GM12874 (cell line): Measurements from ENCODE around the gene PGA5.
"Not testable (repeated sequence)": the region's sequence is repeated elsewhere in the genome, so short reads cannot be mapped to it uniquely, and the experiment has no call there.

Source experiments
- TF ChIP-seq, protein P1 (sequence below): IDR thresholded peaks from 2 replicates; pipeline ENCODE4 v1.5.1; 2011; ENCODE audit warnings: low read depth, mild to moderate bottlenecking, control low read depth, low read length, moderate library complexity; ENCODE audit not compliant: insufficient read depth

PGA5 gene

DNA sequence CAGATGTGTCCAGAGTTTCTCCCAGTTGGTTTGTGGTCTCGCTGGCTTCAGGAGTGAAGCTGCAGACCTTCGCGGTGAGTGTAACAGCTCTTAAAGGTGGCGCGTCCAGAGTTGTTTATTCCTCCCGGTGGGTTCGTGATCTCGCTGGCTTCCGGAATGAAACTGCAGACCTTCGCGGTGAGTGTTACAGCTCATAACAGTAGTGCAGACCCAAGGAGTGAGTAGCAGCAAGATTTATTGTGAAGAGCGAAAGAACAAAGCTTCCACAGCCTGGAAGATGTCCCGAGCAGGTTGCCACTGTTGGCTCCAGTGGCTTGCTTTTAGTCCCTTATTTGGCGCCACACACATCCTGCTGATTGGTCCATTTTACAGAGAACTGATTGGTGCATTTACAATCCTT lies 39.5 kb upstream of the PGA5 start:
- TF ChIP-seq, protein P1, sequence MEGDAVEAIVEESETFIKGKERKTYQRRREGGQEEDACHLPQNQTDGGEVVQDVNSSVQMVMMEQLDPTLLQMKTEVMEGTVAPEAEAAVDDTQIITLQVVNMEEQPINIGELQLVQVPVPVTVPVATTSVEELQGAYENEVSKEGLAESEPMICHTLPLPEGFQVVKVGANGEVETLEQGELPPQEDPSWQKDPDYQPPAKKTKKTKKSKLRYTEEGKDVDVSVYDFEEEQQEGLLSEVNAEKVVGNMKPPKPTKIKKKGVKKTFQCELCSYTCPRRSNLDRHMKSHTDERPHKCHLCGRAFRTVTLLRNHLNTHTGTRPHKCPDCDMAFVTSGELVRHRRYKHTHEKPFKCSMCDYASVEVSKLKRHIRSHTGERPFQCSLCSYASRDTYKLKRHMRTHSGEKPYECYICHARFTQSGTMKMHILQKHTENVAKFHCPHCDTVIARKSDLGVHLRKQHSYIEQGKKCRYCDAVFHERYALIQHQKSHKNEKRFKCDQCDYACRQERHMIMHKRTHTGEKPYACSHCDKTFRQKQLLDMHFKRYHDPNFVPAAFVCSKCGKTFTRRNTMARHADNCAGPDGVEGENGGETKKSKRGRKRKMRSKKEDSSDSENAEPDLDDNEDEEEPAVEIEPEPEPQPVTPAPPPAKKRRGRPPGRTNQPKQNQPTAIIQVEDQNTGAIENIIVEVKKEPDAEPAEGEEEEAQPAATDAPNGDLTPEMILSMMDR, result no peak

DNA sequence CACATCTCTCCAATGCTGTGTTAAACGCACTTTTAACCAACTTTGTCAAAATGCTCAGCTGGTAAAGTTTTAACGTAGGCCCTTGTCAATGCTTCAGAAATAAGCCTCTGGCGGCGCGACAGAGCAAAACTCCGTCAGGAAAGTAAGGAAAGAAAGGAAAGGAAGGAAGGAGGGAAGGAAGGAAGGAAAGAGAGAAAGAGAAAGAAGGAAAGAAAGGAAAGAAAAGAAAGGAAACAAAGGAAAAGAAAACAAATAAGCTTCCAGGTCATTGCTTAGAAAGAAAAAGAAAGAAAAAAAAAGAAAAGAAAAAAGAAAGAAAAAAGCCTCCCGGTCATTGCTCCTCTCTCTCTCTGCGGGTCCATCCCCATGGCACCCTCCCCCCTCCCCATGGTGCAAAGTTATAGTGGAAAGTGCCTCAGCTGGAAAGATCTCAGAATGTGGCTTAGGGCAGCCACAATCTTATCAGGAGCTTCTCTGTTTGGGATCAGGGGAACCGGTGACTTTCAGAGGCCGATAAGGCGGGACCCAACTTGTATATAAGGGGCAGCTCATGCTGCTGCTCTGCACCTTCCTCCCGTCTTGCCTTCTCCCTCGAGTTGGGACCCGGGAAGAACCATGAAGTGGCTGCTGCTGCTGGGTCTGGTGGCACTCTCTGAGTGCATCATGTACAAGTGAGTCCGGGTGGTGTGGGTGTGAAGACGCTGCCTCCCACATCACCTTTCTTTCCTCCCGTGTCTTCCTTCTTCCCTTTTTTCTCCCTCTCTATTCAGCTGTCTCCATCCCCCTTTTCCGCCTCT lies 37.8 kb upstream of the PGA5 start, which contains the start of gene PGA3:
Gene PGA3 (plus strand): TSS at position 566 of the 797 bp plus-strand sequence. CDS start 50 bp downstream, at position 616.
- TF ChIP-seq, protein P1, result not testable (repeated sequence)

DNA sequence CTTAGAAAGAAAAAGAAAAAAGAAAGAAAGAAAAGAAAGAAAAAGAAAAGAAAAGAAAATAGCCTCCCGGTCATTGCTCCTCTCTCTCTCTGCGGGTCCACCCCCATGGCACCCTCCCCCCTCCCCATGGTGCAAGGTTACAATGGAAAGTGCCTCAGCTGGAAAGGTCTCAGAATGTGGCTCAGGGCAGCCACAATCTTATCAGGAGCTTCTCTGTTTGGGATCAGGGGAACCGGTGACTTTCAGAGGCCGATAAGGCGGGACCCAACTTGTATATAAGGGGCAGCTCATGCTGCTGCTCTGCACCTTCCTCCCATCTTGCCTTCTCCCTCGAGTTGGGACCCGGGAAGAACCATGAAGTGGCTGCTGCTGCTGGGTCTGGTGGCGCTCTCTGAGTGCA lies 18.9 kb upstream of the PGA5 start, which contains the start of gene PGA4:
Gene PGA4 (plus strand): TSS at position 301 of the 400 bp plus-strand sequence. CDS start 54 bp downstream, at position 355.
- TF ChIP-seq, protein P1, result not testable (repeated sequence)

- TF ChIP-seq, protein P1, result peak; percentile 96
These were observed 13.5 kb downstream of the PGA5 start for GRCh38 chr11:61254403-61255025.

DNA sequence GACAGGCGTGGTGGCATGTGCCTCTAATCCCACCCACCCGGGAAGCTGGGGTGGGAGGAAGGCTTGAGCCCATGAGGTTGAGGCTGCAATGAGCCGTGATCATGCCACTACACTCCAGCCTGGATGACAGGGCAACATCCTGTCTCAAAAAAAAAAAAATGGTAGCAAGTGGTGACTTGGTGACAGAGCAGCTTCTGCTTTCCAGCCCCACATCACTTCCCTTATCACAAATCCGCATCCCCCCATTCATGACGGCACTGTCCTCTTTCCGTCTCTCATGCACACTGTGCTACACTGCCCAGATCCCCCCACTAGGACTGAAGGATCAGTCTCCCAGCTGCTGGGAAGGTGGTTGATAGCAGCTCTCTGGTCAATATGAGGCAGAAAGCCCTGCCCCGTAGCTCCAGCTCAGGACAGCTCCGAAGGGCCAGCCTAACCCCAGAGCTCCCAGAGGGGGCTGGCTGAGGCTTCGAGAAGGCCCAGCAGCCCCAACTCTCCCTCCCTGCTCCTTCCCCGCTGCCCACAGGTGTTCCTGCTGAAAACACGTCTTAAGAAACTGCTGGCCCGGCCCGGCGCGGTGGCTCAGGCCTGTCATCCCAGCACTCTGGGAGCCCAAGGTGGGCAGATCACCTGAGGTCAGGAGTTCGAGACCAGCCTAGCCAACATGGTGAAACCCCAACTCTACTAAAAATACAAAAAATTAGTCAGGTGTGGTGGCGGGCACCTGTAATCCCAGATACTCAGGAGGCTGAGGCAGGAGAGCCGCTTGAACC lies 15.9 kb downstream of the PGA5 start:
- TF ChIP-seq, protein P1, result no peak

DNA sequence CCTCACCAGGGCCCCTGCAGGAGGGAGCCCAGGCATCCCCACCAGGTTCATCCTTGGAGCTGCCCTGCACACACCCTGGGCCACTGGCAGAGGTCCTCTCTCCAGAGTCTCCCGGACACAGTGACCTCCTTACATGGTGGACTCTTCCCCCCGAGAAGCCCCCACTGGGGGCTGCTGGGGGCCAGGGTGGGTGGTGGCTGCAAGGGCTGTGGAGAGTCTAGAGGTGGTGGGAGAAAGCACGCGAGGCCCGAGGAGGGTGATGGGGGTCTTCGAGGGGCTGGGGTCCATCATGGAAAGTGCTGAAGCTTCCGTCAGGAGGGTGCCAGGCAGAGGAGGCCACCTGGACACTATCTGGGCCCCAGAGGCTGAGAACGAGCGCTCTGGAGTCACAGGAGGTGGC lies 17.6 kb downstream of the PGA5 start:
- TF ChIP-seq, protein P1, result no peak

DNA sequence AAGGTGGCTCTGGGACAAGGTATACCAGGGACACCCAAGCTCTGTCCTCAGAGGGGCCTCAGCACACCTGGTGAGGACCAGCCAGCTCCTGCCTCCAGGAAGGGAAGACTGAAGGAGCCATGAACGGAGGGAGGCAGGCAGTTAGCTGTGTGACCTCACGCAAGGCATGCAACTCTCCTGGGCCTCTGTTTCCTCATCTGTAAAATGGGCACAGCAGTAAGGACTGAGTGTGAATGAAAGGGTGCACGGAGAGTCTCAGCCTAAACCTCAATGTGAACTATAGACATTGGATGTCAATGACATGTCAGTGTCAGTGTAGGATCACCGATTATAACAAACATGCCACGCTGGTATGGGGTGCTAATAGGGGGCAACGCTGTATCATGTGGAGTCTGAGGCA lies 18.4 kb downstream of the PGA5 start:
- TF ChIP-seq, protein P1, result no peak
